C1 segment of cervical spinal cord (tissue), 14 donors: ENCODE results near the gene MYL12A.

Experiments
- DNase-seq, 14 donors: peaks; one replicate each; lab custom pipeline; 2025; lab: John Stamatoyannopoulos, UW

Gene MYL12A

GRCh38 chr18:3281456-3282400 lies 34.1 kb downstream of the MYL12A start:
- DNase-seq = peak in 2 of 14 donors; percentile 27 to 52

- peak in 2 of 14 donors; percentile 37 to 46 for DNase-seq
Measured at GRCh38 chr18:3283253-3283863, 35.8 kb downstream of the MYL12A start.

- DNase-seq = peak in 11 of 14 donors; percentile 16 to 89 (median 27)
Measured at GRCh38 chr18:3283908-3284307, 36.3 kb downstream of the MYL12A start.

GRCh38 chr18:3284501-3284900 lies 36.9 kb downstream of the MYL12A start:
- no peak for DNase-seq

GRCh38 chr18:3286159-3286558 lies 38.6 kb downstream of the MYL12A start:
- no peak for DNase-seq

GRCh38 chr18:3293196-3293951 lies 45.8 kb downstream of the MYL12A start:
- no peak for DNase-seq

GRCh38 chr18:3294435-3295080 lies 47.0 kb downstream of the MYL12A start:
- DNase-seq = no peak

GRCh38 chr18:3297025-3297984 lies 49.7 kb downstream of the MYL12A start:
- peak in 12 of 14 donors; percentile 11 to 69 (median 44) for DNase-seq

- DNase-seq = no peak
Measured at GRCh38 chr18:3304832-3305231, 57.2 kb downstream of the MYL12A start.

- DNase-seq = no peak
Measured at GRCh38 chr18:3305354-3305762, 57.8 kb downstream of the MYL12A start.
